Endothelial cell (in vitro differentiated cells): ENCODE data around the gene SPEM3. TPM values are rescaled to one million over a fixed set of nuclear protein-coding genes. Genes with fewer than 3 reads are reported as not detected.
A peak's percentile ranks its signal among the peaks of the same experiment; 100 is the strongest.

Source experiments
- DNase-seq: peaks from one replicate; pipeline ENCODE4 v3.0.0; 2021; ENCODE audit warnings: low spot score
- H3K27ac Mint-ChIP-seq: one replicate; pipeline ENCODE4 v1.8.0; 2021; ENCODE audit warnings: mixed read lengths, inconsistent platforms; ENCODE audit not compliant: unreplicated experiment
- H3K27me3 Mint-ChIP-seq: one replicate; pipeline ENCODE4 v1.8.0; 2021; ENCODE audit warnings: mild to moderate bottlenecking, moderate library complexity, mixed read lengths, inconsistent platforms; ENCODE audit not compliant: unreplicated experiment
- H3K36me3 Mint-ChIP-seq: one replicate; pipeline ENCODE4 v1.8.0; 2021; ENCODE audit warnings: mild to moderate bottlenecking, low read depth, mixed read lengths, inconsistent platforms; ENCODE audit not compliant: unreplicated experiment
- H3K4me1 Mint-ChIP-seq: one replicate; pipeline ENCODE4 v1.8.0; 2021; ENCODE audit warnings: mild to moderate bottlenecking, mixed read lengths, inconsistent platforms; ENCODE audit not compliant: unreplicated experiment
- H3K4me3 Mint-ChIP-seq: one replicate; pipeline ENCODE4 v1.8.0; 2021; ENCODE audit warnings: mild to moderate bottlenecking, mixed read lengths, inconsistent platforms; ENCODE audit not compliant: unreplicated experiment
- H3K9me3 Mint-ChIP-seq: one replicate; pipeline ENCODE4 v1.8.0; 2021; ENCODE audit warnings: mixed read lengths, inconsistent platforms; ENCODE audit not compliant: unreplicated experiment
- total RNA-seq: library from RNA; stranded (reverse); fragmentation: NEBNext Ultra II Directional; extraction: Animal tissue kit (Norgen Biotek cat#: 25700); gene quantifications from one replicate; pipeline ENCODE4 v1.2.1, GENCODE V29; 2021; ENCODE audit not compliant: unreplicated experiment
- TF ChIP-seq, protein P1 (sequence below): fragments of 200-600 bp; sonication (generic); IDR thresholded peaks from one replicate; pipeline ENCODE4 v1.5.0; 2021; ENCODE audit warnings: antibody characterized with exemption; ENCODE audit not compliant: unreplicated experiment

Gene SPEM3
- total RNA-seq, 1 donor from 2014 or later, result not detected

DNA sequence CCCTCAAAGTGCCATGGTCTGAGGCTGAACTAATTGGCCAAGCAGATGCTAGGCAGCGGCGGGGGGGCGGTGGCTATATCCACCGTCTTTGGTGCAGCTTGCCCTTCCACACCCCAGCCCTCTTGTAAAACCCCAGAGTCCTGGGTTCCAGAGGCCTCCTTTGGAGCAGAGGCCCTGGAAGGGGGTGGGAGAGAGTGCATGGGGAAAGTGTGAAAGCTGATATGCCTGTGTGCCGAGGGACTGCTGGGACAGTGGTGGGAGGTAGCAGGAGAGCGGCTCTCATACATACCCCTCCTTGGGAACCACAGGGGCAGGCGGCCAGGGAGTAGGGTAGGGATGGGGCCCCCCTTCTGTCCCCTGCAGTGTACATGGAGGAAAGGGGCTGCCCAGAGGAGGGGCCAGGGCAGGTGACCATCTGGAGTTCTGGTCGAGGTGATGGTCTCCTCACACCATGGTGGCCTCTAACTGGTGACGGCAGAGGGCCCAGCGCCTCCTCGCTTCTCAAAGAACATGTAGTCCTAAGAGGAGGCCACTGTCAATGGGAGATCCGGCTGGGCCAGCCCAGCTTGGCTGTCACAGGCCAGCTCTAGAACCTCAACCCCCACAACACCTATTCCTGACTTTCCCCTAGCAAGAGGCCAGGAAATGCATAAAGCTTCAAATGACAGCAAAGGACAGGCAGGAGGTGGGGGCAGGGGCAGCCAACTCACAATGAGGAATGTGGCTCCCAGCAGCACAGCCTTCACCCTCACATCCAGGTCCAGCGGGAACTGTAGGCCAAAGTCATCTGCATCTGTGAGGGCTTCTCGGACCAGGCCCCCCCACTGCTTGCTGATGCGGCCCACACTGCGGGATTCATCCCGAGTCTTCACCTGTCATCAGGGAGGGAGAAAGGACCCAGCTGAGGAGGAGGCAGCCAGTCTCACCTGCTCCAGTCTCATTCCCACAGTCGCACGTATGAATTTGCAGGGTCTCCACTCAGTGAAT, 38.4 kb upstream of the SPEM3 start:
- Mint-ChIP-seq H3K36me3 (peaks cover 16% of the 10 kb centered on the region), H3K4me3 (peak overlapping the region; percentile 81), H3K9me3 (no peaks in the 10 kb centered on the region), H3K27me3 (peaks cover 18% of the 10 kb centered on the region), H3K4me1 (peaks cover 39% of the 10 kb centered on the region), H3K27ac (no peak overlapping the region)
- no peak for DNase-seq
- TF ChIP-seq, protein P1, sequence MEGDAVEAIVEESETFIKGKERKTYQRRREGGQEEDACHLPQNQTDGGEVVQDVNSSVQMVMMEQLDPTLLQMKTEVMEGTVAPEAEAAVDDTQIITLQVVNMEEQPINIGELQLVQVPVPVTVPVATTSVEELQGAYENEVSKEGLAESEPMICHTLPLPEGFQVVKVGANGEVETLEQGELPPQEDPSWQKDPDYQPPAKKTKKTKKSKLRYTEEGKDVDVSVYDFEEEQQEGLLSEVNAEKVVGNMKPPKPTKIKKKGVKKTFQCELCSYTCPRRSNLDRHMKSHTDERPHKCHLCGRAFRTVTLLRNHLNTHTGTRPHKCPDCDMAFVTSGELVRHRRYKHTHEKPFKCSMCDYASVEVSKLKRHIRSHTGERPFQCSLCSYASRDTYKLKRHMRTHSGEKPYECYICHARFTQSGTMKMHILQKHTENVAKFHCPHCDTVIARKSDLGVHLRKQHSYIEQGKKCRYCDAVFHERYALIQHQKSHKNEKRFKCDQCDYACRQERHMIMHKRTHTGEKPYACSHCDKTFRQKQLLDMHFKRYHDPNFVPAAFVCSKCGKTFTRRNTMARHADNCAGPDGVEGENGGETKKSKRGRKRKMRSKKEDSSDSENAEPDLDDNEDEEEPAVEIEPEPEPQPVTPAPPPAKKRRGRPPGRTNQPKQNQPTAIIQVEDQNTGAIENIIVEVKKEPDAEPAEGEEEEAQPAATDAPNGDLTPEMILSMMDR, result no peak

DNA sequence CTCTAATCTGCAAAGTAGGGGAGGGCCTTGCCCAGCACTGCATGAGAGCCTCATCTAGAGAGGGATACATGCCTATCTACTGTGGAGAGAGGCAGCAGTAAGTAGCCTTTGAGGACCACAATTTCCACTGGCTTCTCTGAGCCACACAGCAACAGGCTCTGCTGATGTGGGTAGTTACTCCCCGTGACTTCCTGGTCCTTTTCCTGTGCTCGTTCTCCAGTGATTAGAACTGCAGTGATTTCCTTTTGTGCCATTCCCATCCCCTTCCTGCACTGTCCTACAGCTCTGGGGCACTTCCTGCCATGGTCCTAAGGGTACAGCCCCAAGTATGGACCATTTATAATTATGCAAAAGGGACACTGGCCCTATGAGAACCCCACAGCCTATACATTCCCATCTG, 37.4 kb upstream of the SPEM3 start:
- no peak for DNase-seq
- Mint-ChIP-seq H3K36me3 (peaks cover 13% of the 10 kb centered on the region), H3K9me3 (no peaks in the 10 kb centered on the region), H3K27me3 (peaks cover 14% of the 10 kb centered on the region), H3K27ac (peak overlapping the region; percentile 81), H3K4me3 (peak overlapping the region; percentile 69), H3K4me1 (peaks cover 40% of the 10 kb centered on the region)
- TF ChIP-seq, protein P1, result no peak

DNA sequence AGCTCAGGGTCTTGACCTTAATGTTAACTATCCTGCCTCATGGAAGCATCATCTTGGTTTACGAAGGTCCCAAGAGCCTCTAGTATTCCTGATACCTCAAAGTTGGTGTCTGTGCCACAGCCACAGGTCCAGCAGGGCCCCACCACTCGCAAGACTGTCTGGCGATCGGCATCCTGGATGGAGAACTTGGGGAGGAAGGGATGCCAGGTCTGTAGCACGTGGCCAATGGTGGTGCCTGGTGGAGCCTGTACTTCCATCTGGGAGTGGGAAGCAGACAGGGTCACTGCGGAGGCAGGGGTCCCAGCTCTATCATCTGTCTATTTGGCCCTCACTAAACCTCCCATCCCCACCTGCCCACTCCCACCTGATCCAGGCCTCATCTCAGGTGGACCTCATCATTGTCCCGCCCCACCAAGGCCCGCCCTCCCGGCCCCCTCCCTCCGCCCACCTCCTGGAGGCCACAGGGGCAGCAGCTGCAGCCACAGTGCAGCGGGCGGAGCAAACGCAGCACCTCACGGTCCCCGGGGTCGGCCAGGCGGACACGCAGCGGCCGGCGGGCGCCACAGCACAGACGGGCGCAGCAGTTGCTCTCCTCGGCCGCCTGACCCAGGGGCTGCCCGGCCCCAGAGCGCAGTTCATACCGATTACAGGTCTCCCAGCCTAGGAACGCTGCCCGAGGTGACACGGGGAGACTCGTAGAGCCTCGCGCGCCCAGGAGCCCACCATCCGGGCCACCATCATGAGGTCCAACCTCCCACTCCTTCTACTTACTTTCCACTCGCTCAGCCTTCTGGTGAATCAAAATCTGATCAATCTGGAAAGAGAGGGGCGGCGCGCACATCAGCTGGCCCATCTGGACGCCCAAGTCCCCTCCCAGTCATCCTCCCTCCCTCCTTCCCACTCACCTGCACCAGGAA, 35.7 kb upstream of the SPEM3 start:
- TF ChIP-seq, protein P1, result no peak
- Mint-ChIP-seq H3K9me3 (no peaks in the 10 kb centered on the region), H3K4me1 (peaks cover 40% of the 10 kb centered on the region), H3K27ac (no peak overlapping the region), H3K36me3 (peaks cover 13% of the 10 kb centered on the region), H3K4me3 (peak overlapping the region; percentile 85), H3K27me3 (peaks cover 15% of the 10 kb centered on the region)
- DNase-seq, result no peak

DNA sequence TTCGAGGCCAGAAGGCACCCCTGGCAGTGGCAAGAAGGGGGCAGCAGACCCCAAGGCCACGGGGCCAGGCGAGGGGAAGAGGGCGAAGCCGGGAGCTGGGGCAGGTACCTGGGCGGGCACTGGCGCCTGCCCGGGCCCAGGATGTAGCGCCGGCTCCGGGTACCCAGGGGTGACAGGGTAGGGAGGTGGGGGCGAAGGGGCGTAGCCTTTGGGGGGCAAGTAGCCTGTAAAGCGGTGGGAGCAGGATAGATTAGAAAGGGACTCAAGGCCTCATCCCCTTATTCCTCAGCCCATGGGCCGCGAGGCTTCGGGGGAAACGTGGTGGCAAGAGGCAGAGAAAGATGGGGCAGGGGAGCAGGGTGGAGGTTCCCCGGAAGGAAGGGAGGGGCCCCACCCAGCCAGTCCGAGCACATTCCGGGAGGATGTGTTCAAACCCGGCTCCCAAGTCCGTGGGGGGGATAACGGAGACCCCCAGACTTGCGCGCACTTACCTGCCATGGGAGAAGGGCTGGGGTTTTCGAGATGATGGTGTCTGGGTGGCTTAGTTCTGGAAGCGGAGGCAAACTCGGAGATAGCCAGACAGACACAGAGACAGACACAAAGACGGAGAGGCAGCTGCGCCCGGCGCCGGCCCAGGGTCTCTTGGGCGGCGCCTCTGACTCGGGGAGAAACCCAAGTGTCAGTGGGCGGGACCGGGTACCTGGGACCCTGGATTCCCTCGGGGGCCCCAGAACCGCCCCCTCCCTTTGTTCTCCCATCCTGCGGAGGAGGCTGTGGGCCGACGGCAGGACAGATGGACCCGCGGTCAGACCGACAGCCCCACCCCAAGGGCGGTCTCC, 34.8 kb upstream of the SPEM3 start:
- H3K27me3 Mint-ChIP-seq, result peaks cover 15% of the 10 kb centered on the region
- peaks cover 40% of the 10 kb centered on the region for H3K4me1 Mint-ChIP-seq
- H3K36me3 Mint-ChIP-seq, result peaks cover 13% of the 10 kb centered on the region
- H3K4me3 Mint-ChIP-seq, result peak overlapping the region; percentile 93
- no peak for DNase-seq
- no peaks in the 10 kb centered on the region for H3K9me3 Mint-ChIP-seq
- H3K27ac Mint-ChIP-seq, result no peak overlapping the region
- TF ChIP-seq, protein P1, result no peak
